Measurements from ENCODE around the gene TMEM239.

DNA sequence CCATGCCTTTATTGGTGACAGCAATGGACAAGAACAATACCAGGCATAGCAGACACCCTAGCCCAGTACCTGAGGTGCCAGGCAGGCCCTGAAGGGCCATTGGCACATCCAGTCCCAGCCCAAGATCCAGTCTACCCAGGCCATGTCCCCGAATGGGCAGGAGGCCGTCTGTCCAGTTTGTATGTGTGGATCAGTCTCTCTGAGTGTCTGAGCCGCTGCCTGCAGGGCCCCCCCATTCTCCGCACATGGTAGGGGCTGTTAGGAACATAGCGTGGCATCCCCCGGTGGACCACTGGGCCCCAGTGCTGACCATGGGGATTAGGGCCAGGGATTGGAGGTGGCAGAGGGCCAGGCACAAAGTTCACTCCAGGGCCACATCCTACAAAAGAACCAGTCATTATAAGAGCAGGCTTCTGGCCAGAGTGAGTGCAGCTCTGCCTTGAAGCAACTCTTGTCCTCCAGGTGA is 19.2 kb downstream of the TMEM239 start:
- TF ChIP-seq, protein P1, sequence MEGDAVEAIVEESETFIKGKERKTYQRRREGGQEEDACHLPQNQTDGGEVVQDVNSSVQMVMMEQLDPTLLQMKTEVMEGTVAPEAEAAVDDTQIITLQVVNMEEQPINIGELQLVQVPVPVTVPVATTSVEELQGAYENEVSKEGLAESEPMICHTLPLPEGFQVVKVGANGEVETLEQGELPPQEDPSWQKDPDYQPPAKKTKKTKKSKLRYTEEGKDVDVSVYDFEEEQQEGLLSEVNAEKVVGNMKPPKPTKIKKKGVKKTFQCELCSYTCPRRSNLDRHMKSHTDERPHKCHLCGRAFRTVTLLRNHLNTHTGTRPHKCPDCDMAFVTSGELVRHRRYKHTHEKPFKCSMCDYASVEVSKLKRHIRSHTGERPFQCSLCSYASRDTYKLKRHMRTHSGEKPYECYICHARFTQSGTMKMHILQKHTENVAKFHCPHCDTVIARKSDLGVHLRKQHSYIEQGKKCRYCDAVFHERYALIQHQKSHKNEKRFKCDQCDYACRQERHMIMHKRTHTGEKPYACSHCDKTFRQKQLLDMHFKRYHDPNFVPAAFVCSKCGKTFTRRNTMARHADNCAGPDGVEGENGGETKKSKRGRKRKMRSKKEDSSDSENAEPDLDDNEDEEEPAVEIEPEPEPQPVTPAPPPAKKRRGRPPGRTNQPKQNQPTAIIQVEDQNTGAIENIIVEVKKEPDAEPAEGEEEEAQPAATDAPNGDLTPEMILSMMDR (IDR thresholded peaks at IDR 0.05), result no peak
- TF ChIP-seq POLR2A (IDR thresholded peaks at IDR 0.05), result no peak
